ENCODE measurements around the gene ZNF708.

ZNF708 gene

DNA sequence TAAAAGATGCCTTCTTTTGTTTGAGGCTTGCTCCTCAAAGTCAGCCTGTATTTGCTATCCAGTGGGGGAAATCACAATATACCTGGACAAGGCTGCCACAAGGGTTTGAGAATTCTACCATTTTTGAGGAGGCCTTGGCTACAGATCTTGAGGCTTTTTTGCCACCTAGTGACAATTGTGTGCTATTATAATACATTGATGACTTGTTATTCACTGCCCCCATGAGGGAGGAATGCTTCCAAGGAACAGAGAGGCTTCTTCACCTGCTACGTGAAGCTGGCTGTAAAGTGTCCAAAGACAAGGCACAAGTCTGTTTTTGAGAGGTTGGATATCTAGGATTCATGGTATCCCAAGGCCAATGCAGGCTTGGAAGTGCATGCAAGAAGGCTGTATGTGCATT lies 72.5 kb downstream of the ZNF708 start:
- DNase-seq (ENCODE audit: low read depth): no peak
- H3K4me3 ChIP-seq (ENCODE audit: low read depth, low read length): no peak overlapping the region
- TF ChIP-seq CTCF (IDR thresholded peaks at IDR 0.05; ENCODE audit: insufficient read depth, low read depth, low read length, missing control alignments): no peak
